MCF 10A (cell line): ENCODE results near the gene TTLL6. TPM values are rescaled to one million over a fixed set of nuclear protein-coding genes. Genes with fewer than 3 reads are reported as not detected.
"Not testable (repeated sequence)": the region's sequence is repeated elsewhere in the genome, so short reads cannot be mapped to it uniquely, and the experiment has no call there.

Source experiments
- BruUV-seq: library from RNA; stranded (reverse); fragments of 400-500 nt; replicated peaks from 2 replicates; lab custom pipeline; 2021; lab: Mats Ljungman, UMichigan
- CTCF ChIA-PET: fragments of 300-600 bp; sonication (Branson Sonifier 250); formaldehyde crosslinking; extraction: SDS; loops from one replicate; lab custom pipeline; 2021; ENCODE audit warnings: antibody characterized with exemption, inconsistent platforms; lab: Yijun Ruan, JAX
- POLR2A ChIA-PET: fragments of 300-600, 350-650 bp; sonication (Branson Sonifier 250); formaldehyde crosslinking; extraction: SDS; loops from one replicate; lab custom pipeline; 2020; ENCODE audit warnings: antibody characterized with exemption, inconsistent platforms; lab: Yijun Ruan, JAX
- DNase-seq: peaks from one replicate; pipeline ENCODE4 v3.0.0-alpha.2; 2018; ENCODE audit not compliant: unreplicated experiment
- H3K27ac Mint-ChIP-seq: one replicate; pipeline ENCODE4 v1.8.0; 2022; ENCODE audit warnings: mild to moderate bottlenecking, low read depth, mixed read lengths; ENCODE audit not compliant: unreplicated experiment
- H3K27me3 Mint-ChIP-seq: one replicate; pipeline ENCODE4 v1.8.0; 2022; ENCODE audit warnings: mixed read lengths; ENCODE audit not compliant: insufficient read depth, unreplicated experiment
- H3K36me3 Mint-ChIP-seq: one replicate; pipeline ENCODE4 v1.8.0; 2022; ENCODE audit warnings: mild to moderate bottlenecking, moderate library complexity, mixed read lengths; ENCODE audit not compliant: insufficient read depth, unreplicated experiment
- H3K4me1 Mint-ChIP-seq: one replicate; pipeline ENCODE4 v1.8.0; 2022; ENCODE audit warnings: mixed read lengths; ENCODE audit not compliant: insufficient read depth, unreplicated experiment
- H3K4me3 Mint-ChIP-seq: one replicate; pipeline ENCODE4 v1.8.0; 2022; ENCODE audit warnings: mild to moderate bottlenecking, moderate library complexity, mixed read lengths; ENCODE audit not compliant: unreplicated experiment
- H3K9me3 Mint-ChIP-seq: one replicate; pipeline ENCODE4 v1.8.0; 2022; ENCODE audit warnings: mixed read lengths; ENCODE audit not compliant: unreplicated experiment
- CTCF ChIP-seq: fragments of 200-600 bp; IDR thresholded peaks from one replicate; pipeline ENCODE4 v1.8.0; 2022; ENCODE audit warnings: antibody characterized with exemption, mild to moderate bottlenecking; ENCODE audit not compliant: unreplicated experiment
- intact Hi-C: fragments of 100-400 bp; cut with micrococcal nuclease; formaldehyde crosslinking; loops from 2 replicates; pipeline ENCODE4 v1.14.1; 2022
- total RNA-seq: library from RNA; stranded (reverse); gene quantifications from 2 replicates; pipeline ENCODE4 v1.2.3, GENCODE V29; 2022

Gene TTLL6
- total RNA-seq, 1 experiment from 2014 or later: not detected

GRCh38 chr17:48825446-48826381 is 8.7 kb upstream of the TTLL6 start:
- Mint-ChIP-seq H3K4me3 (no peak overlapping the region), H3K36me3 (peaks cover 6% of the 10 kb centered on the region), H3K27ac (no peak overlapping the region), H3K9me3 (no peaks in the 10 kb centered on the region), H3K4me1 (no peaks in the 10 kb centered on the region), H3K27me3 (peaks cover 12% of the 10 kb centered on the region)
- no peak for DNase-seq
- no peak for TF ChIP-seq CTCF
- intact Hi-C loops: no loop called here
- BruUV-seq: no TSS peak
- ChIA-PET POLR2A (no interaction called here), CTCF (interaction anchor here (0.6 to 2.9 kb wide), 4 partner anchors 10 to 498 kb away, joined by 3 to 8 read pairs (median 4); no protein-coding TSS in a partner anchor)

- peaks cover 23% of the 10 kb centered on the region for H3K27me3 Mint-ChIP-seq
- DNase-seq, H3K36me3 Mint-ChIP-seq, H3K27ac Mint-ChIP-seq, H3K4me3 Mint-ChIP-seq, BruUV-seq, H3K9me3 Mint-ChIP-seq, intact Hi-C loops, POLR2A ChIA-PET, H3K4me1 Mint-ChIP-seq: not testable (repeated sequence)
- CTCF ChIA-PET: interaction anchor here (0.6 to 2.6 kb wide), 7 partner anchors 9 to 1319 kb away, joined by 3 to 7 read pairs (median 4); no protein-coding TSS in a partner anchor
Measured at GRCh38 chr17:48820936-48821335, 3.9 kb upstream of the TTLL6 start.

GRCh38 chr17:48819466-48819865 is 2.4 kb upstream of the TTLL6 start:
- no peak for TF ChIP-seq CTCF
- H3K27me3 Mint-ChIP-seq: peaks cover 23% of the 10 kb centered on the region
- intact Hi-C loops: no loop called here
- no peak for DNase-seq
- POLR2A ChIA-PET: interaction anchor here (1.1 kb wide), 1 partner anchor 15 kb away, joined by 3 read pairs; no protein-coding TSS in a partner anchor
- H3K4me1 Mint-ChIP-seq: peaks cover 10% of the 10 kb centered on the region
- BruUV-seq: no TSS peak
- no peak overlapping the region for H3K27ac Mint-ChIP-seq
- no peaks in the 10 kb centered on the region for H3K9me3 Mint-ChIP-seq
- H3K36me3 Mint-ChIP-seq: peaks cover 6% of the 10 kb centered on the region
- CTCF ChIA-PET: interaction anchor here (0.7 to 1.0 kb wide), 2 partner anchors 15 to 36 kb away, joined by 3 to 4 read pairs; no protein-coding TSS in a partner anchor
- no peak overlapping the region for H3K4me3 Mint-ChIP-seq

DNA sequence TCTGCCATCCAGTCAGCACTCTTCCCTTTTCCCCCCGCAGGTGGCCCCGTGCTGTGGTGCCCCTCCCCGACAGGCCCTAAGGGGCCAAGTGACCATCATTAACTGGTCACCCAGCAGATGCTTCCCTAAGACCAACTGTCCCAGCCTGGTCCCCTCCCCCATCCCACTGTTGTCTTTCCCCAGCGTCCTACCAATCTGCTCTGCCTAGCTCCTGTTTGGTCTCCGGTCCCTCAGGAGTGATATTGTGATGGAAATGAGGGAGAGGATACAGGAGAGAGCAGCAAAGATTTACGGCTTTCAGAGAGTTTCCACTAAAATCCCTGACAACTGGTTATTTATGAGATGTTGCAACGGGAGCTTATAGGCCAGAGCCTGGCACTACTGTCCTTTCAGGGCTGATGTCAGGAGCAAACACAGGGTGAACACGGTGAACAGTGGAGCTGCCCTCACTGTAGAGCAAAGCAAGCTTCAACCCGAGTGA is 1.4 kb upstream of the TTLL6 start:
- H3K9me3 Mint-ChIP-seq: no peaks in the 10 kb centered on the region
- H3K4me3 Mint-ChIP-seq: no peak overlapping the region
- intact Hi-C loops: no loop called here
- H3K27me3 Mint-ChIP-seq: peaks cover 18% of the 10 kb centered on the region
- BruUV-seq: no TSS peak
- H3K27ac Mint-ChIP-seq: no peak overlapping the region
- no peak for DNase-seq
- POLR2A ChIA-PET: interaction anchor here (0.6 to 1.1 kb wide), 4 partner anchors 13 to 495 kb away, joined by 3 to 4 read pairs (median 4); no protein-coding TSS in a partner anchor
- CTCF ChIA-PET: interaction anchor here (0.6 to 3.7 kb wide), 4 partner anchors 14 to 214 kb away, joined by 3 to 19 read pairs (median 3); no protein-coding TSS in a partner anchor
- H3K4me1 Mint-ChIP-seq: peaks cover 10% of the 10 kb centered on the region
- TF ChIP-seq CTCF: no peak
- H3K36me3 Mint-ChIP-seq: peaks cover 6% of the 10 kb centered on the region
